Liver (tissue), 9 donors: ENCODE results near the gene PAMR1. TPM values are rescaled to one million over a fixed set of nuclear protein-coding genes. Genes with fewer than 3 reads are reported as not detected.

Source experiments
- DNase-seq: peaks from one replicate; pipeline ENCODE4 v3.0.0-alpha.2; 2017; ENCODE audit warnings: low spot score
- H3K27ac ChIP-seq, 2 donors: one replicate each; pipeline ENCODE4 v1.7.0; 2013; ENCODE audit warnings: inconsistent platforms in 2 of 2, low read length in 2 of 2, control low read depth in 1 of 2, low read depth in 1 of 2, mild to moderate bottlenecking in 1 of 2
- H3K27me3 ChIP-seq, 4 donors: one replicate each; pipeline versions ENCODE4 v1.6.1 to v1.7.0; 2013; ENCODE audit warnings: low read length in 3 of 4, inconsistent platforms in 1 of 4, mild to moderate bottlenecking in 1 of 4, moderate library complexity in 1 of 4; ENCODE audit not compliant: control insufficient read depth in 4 of 4, insufficient read depth in 4 of 4
- H3K36me3 ChIP-seq, 4 donors: one replicate each; pipeline versions ENCODE4 v1.6.1 to v1.7.0; 2013; ENCODE audit warnings: low read length in 3 of 4, mild to moderate bottlenecking in 3 of 4, low read depth in 1 of 4, moderate library complexity in 1 of 4; ENCODE audit not compliant: control insufficient read depth in 4 of 4, insufficient read depth in 3 of 4
- H3K4me1 ChIP-seq, 4 donors: one replicate each; pipeline versions ENCODE4 v1.6.1 to v1.7.0; 2013; ENCODE audit warnings: low read length in 3 of 4, mild to moderate bottlenecking in 3 of 4, moderate library complexity in 1 of 4; ENCODE audit not compliant: control insufficient read depth in 4 of 4, insufficient read depth in 4 of 4
- H3K4me3 ChIP-seq, 3 donors: one replicate each; pipeline versions ENCODE4 v1.6.1 to v1.7.0; 2013; ENCODE audit warnings: low read length in 3 of 3, control low read depth in 1 of 3, low read depth in 1 of 3, mild to moderate bottlenecking in 1 of 3
- H3K9ac ChIP-seq, 2 donors: one replicate each; pipeline ENCODE4 v1.7.0; 2013; ENCODE audit warnings: low read length in 2 of 2, mild to moderate bottlenecking in 2 of 2, moderate library complexity in 2 of 2, control low read depth in 1 of 2, low read depth in 1 of 2
- H3K9me3 ChIP-seq, 4 donors: one replicate each; pipeline versions ENCODE4 v1.6.1 to v1.7.0; 2013; ENCODE audit warnings: low read length in 3 of 4; ENCODE audit not compliant: control insufficient read depth in 4 of 4
- ATF3 ChIP-seq: IDR thresholded peaks from 2 replicates; pipeline ENCODE4 v1.6.1; 2016; ENCODE audit warnings: antibody characterized with exemption
- CTCF ChIP-seq: fragments of 150-350 bp; IDR thresholded peaks from 2 replicates; pipeline ENCODE4 v1.5.1; 2017; ENCODE audit warnings: improper control_type of control experiment, low read depth, low read length; ENCODE audit not compliant: missing input control
- EGR1 ChIP-seq, 2 donors: IDR thresholded peaks; 2 replicates each; pipeline ENCODE4 v1.6.1; 2016 to 2018; ENCODE audit warnings: antibody characterized with exemption in 2 of 2, low read depth in 2 of 2
- FOXA1 ChIP-seq: IDR thresholded peaks from 2 replicates; pipeline ENCODE4 v1.6.1; 2016; ENCODE audit warnings: antibody characterized with exemption
- FOXA2 ChIP-seq: IDR thresholded peaks from 2 replicates; pipeline ENCODE4 v1.6.1; 2016; ENCODE audit warnings: antibody characterized with exemption
- GABPA ChIP-seq, 2 donors: IDR thresholded peaks in 1 of 2; conservative IDR thresholded peaks in 1 of 2; 2 replicates each; pipeline ENCODE4 v1.6.1; 2016; ENCODE audit warnings: antibody characterized with exemption in 2 of 2, mild to moderate bottlenecking in 1 of 2, moderate library complexity in 1 of 2
- HNF4A ChIP-seq, 2 donors: conservative IDR thresholded peaks; 2 replicates each; pipeline ENCODE4 v1.6.1; 2016; ENCODE audit warnings: antibody characterized with exemption in 2 of 2, mild to moderate bottlenecking in 2 of 2
- HNF4G ChIP-seq: IDR thresholded peaks from 2 replicates; pipeline ENCODE4 v1.6.1; 2016; ENCODE audit warnings: antibody characterized with exemption
- JUND ChIP-seq, 2 donors: IDR thresholded peaks; 2 replicates each; pipeline ENCODE4 v1.6.1; 2016; ENCODE audit warnings: antibody characterized with exemption in 2 of 2
- MAX ChIP-seq: IDR thresholded peaks from 2 replicates; pipeline ENCODE4 v1.6.1; 2016; ENCODE audit warnings: antibody characterized with exemption
- NR2F2 ChIP-seq: IDR thresholded peaks from 2 replicates; pipeline ENCODE4 v1.6.1; 2016; ENCODE audit warnings: antibody characterized with exemption
- RAD21 ChIP-seq, 2 donors: IDR thresholded peaks; 2 replicates each; pipeline ENCODE4 v1.6.1; 2016; ENCODE audit warnings: antibody characterized with exemption in 2 of 2, mild to moderate bottlenecking in 2 of 2
- REST ChIP-seq: IDR thresholded peaks from 2 replicates; pipeline ENCODE4 v1.6.1; 2016; ENCODE audit warnings: antibody characterized with exemption, mild to moderate bottlenecking
- RXRA ChIP-seq, 2 donors: IDR thresholded peaks; 2 replicates each; pipeline ENCODE4 v1.6.1; 2017 to 2018; ENCODE audit warnings: antibody characterized with exemption in 2 of 2, mild to moderate bottlenecking in 1 of 2
- SP1 ChIP-seq: IDR thresholded peaks from 2 replicates; pipeline ENCODE4 v1.6.1; 2018; ENCODE audit warnings: antibody characterized with exemption, mild to moderate bottlenecking
- TAF1 ChIP-seq: conservative IDR thresholded peaks from 2 replicates; pipeline ENCODE4 v1.6.1; 2016; ENCODE audit warnings: antibody characterized with exemption, mild to moderate bottlenecking
- YY1 ChIP-seq: IDR thresholded peaks from 2 replicates; pipeline ENCODE4 v1.6.1; 2016; ENCODE audit warnings: antibody characterized with exemption, mild to moderate bottlenecking
- ZBTB33 ChIP-seq: IDR thresholded peaks from 2 replicates; pipeline ENCODE4 v1.6.1; 2016; ENCODE audit warnings: antibody characterized with exemption
- WGBS: extraction: QIAGEN DNeasy Blood & Tissue Kit; methylation state at CpG from one replicate; pipeline ENCODE4 v1.1.7; 2013; 5-methylcytosine and 5-hydroxymethylcytosine counted together
- polyA plus RNA-seq, 2 donors: library from polyadenylated mRNA; stranded (reverse) in 1 of 2; unstranded in 1 of 2; fragments of 200-250 nt in 1 of 2; fragments of >200 nt in 1 of 2; fragmentation: Nextera tagmentation in 1 of 2; extraction: Ambion mirVana in 1 of 2; gene quantifications; one replicate each; pipeline versions ENCODE4 v1.2.1 to v1.2.3, GENCODE V29; 2013 to 2015
- total RNA-seq, 2 donors: library from RNA; depleted of rRNA; stranded (reverse); fragments of >200 nt; gene quantifications; one replicate each; pipeline ENCODE4 v1.2.3, GENCODE V29; 2014
- donor health status: healthy.
- donor health status: healthy.
- donor health status: healthy.
- donor health status: healthy.
- donor health status: healthy.

PAMR1 gene
- total and polyA plus RNA-seq, 4 donors: 2.0 to 5.0 (median 2.8) TPM

- H3K27ac ChIP-seq: peak overlapping the region; percentile 75 to 88
- 46% methylated on average over 13 of the region's 13 CpGs for WGBS
- no peak overlapping the region for H3K4me3 ChIP-seq
- H3K27me3 ChIP-seq: no peaks in the 10 kb centered on the region
- H3K4me1 ChIP-seq: peaks cover 0 to 14% (median 11%) of the 10 kb centered on the region in 4 donors
- H3K9me3 ChIP-seq: no peaks in the 10 kb centered on the region
- peak; percentile 99 for TF ChIP-seq FOXA1
- TF ChIP-seq GABPA (IDR thresholded peaks at IDR 0.05 in 1 of 2, conservative IDR thresholded peaks at IDR 0.05 in 1 of 2): no peak
- TF ChIP-seq RAD21 (IDR thresholded peaks at IDR 0.05): peak; percentile 58 to 61
- TF ChIP-seq REST: peak; percentile 71
- TF ChIP-seq RXRA (IDR thresholded peaks at IDR 0.05): peak; percentile 92 to 95
- TF ChIP-seq ATF3: peak; percentile 98
- TF ChIP-seq HNF4A (conservative IDR thresholded peaks at IDR 0.05): peak; percentile 96
- TF ChIP-seq ZBTB33: peak; percentile 89
- peak; percentile 99 to 100 for TF ChIP-seq JUND (IDR thresholded peaks at IDR 0.05)
- no peak for TF ChIP-seq CTCF
- TF ChIP-seq HNF4G: peak; percentile 77
- TF ChIP-seq MAX: peak; percentile 76
- peak; percentile 66 for TF ChIP-seq YY1
- TF ChIP-seq TAF1: no peak
- TF ChIP-seq EGR1 (IDR thresholded peaks at IDR 0.05; ENCODE audit: low read depth in 2 of 2): peak in 1 of 2 donors; percentile 96
- TF ChIP-seq NR2F2: peak; percentile 69
- TF ChIP-seq FOXA2: peak; percentile 99
- TF ChIP-seq SP1: peak; percentile 83
- H3K36me3 ChIP-seq: peaks cover 0 to 2% (median 0%) of the 10 kb centered on the region in 4 donors
- peak overlapping the region in 1 of 2 donors; percentile 68 for H3K9ac ChIP-seq
- DNase-seq: no peak
Observed at GRCh38 chr11:35390737-35391682, 134.4 kb downstream of the PAMR1 start.
